HG03159 (cell line): ENCODE data around the gene FAM174C.
"Not testable (repeated sequence)": the region's sequence is repeated elsewhere in the genome, so short reads cannot be mapped to it uniquely, and the experiment has no call there.

Experiments used
- ATAC-seq: cut with Tn5 transposase; IDR thresholded peaks from one replicate; pipeline ENCODE4 v1.9.1; 2021; ENCODE audit warnings: mild to moderate bottlenecking, moderate library complexity; ENCODE audit not compliant: unreplicated experiment

Gene FAM174C

GRCh38 chr19:1237027-1237659 is 38.2 kb upstream of the FAM174C start:
- no peak for ATAC-seq

DNA sequence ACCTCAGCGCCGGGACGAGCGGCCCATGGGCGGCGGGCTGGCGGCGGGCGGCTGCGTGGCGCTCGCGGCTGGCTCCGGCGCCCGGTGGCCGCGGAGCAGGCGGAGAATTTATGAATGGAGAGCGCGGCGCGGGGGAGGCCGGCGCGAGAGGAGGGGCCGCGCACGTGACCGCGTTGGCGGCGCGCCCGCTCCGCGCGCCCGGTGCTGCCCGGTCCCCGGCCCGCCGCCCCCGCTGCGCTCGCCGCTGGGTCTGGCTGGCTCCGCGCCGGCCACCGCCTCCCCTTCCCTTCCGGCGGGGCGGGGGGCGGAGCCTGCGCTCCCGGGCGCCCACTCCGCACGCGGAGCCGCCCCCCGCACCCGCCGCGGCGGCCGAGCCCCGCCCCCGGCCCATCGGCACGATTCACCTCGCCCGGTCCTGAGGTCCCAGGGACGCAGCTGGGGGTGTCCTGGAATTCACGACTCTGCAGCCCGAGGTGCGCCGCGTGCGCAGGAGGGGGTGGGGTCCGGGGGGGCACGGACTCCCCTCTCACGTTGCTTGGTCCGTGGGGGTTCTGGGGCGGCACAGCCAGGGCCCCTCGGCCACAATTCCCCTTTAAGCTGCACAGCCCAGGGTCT is 37.5 kb upstream of the FAM174C start, which contains the start of gene CBARP:
TSS of gene CBARP (minus strand) at position 252 of the 615 bp plus-strand sequence. CDS start 1,905 bp downstream, outside the sequence.
- no peak for ATAC-seq

GRCh38 chr19:1238369-1239303 is 36.7 kb upstream of the FAM174C start:
- ATAC-seq: no peak

- ATAC-seq: no peak
Observed at GRCh38 chr19:1239420-1239795, 35.9 kb upstream of the FAM174C start.

- no peak for ATAC-seq
Observed at GRCh38 chr19:1239796-1240737, 35.3 kb upstream of the FAM174C start.

- no peak for ATAC-seq
Observed at GRCh38 chr19:1240925-1241324, 34.4 kb upstream of the FAM174C start.

DNA sequence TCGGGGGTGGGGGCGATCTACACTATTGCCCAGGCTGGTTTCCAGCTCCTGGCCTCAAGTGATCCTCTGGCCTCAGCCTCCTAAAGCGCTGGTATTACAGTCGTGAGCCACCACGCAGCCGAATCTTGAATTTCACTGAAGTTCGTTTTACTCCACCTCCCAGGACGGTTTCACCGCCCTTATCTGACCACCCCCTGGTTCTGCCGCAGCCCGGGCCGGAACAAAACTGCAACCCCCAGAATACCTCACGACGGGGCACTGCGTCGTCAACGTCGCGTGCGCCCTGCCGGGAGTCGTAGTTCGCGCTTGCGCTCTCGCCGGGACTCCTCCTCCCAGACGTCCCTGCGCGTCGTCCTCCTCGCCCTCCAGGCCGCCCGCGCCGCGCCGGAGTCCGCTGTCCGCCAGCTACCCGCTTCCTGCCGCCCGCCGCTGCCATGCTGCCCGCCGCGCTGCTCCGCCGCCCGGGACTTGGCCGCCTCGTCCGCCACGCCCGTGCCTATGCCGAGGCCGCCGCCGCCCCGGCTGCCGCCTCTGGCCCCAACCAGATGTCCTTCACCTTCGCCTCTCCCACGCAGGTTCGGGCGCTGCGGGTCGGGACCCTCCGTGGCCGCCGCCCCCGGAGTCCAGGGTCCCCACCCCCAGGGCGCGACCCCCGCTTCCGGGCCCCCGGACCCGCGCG is 33.8 kb upstream of the FAM174C start, which contains the start of gene ATP5F1D:
TSS of gene ATP5F1D (plus strand) at position 335 of the 679 bp plus-strand sequence. CDS start at position 435, 100 bp downstream.
- ATAC-seq: peak; percentile 43

DNA sequence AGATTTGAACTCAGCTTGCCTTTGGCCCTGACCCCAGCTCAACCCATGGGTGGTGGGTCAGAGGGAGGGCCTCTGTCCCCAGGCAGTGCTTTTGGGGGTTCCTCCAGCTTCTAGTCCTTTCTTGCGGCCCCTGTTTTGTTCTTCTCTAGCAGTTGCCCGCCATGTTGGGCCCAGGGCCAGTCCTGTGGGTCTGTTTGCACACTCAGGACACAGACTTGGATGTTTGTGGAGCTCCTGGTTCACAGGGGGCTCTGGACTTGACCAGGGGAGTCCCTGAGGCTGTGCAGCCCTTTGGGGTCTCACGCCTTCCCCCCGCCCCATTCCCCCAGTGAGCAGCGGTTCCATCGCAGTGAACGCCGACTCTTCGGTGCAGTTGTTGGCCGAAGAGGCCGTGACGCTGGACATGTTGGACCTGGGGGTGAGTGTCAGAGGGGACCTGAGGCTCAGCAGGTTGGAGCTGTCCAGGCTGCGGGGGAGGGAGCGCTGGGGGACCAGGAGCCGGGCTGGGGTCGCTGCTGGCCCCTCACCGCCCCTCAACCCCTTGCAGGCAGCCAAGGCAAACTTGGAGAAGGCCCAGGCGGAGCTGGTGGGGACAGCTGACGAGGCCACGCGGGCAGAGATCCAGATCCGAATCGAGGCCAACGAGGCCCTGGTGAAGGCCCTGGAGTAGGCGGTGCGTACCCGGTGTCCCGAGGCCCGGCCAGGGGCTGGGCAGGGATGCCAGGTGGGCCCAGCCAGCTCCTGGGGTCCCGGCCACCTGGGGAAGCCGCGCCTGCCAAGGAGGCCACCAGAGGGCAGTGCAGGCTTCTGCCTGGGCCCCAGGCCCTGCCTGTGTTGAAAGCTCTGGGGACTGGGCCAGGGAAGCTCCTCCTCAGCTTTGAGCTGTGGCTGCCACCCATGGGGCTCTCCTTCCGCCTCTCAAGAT is 31.3 kb upstream of the FAM174C start:
- ATAC-seq: no peak

- ATAC-seq: no peak
Observed at GRCh38 chr19:1244693-1245451, 30.5 kb upstream of the FAM174C start.

- ATAC-seq: no peak
Observed at GRCh38 chr19:1245494-1246264, 29.7 kb upstream of the FAM174C start.

DNA sequence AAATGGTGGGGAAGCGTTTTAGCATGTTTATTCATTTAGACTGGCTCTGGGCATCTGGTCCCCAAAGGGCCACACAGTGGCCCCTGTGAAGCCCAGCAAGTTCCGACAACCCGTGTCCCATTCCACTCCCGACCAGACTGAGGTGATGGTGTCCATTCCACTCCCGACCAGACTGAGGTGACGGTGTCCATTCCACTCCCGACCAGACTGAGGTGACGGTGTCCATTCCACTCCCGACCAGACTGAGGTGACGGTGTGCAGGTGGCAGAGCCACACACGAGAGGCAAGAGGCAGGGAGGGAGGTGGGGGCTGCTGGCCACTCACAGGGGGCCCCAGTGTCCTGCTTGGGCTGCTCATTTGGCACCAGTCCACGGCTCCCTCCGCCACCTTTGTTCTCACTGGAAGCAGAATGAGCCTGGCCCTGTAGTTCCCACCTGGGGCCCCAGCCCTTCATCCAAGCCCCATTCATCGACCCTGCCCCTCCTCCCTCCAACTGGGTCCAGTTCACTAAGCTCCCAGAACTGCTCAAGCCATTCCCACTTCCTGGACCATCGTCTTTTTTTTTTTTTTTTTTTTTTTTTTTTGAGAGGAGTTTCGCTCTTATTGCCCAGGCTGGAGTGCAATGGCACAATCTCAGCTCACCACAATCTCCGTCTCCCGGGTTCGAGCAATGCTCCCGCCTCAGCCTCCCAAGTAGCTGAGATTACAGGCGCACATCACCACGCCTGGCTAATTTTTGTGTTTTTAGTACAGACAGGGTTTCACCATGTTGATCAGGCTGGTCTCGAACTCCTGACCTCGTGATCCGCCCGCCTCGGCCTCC is 28.9 kb upstream of the FAM174C start:
- not testable (repeated sequence) for ATAC-seq

- ATAC-seq: no peak
Observed at GRCh38 chr19:1247748-1248138, 27.6 kb upstream of the FAM174C start.

- peak; percentile 17 for ATAC-seq
Observed at GRCh38 chr19:1248139-1248785, 27.1 kb upstream of the FAM174C start, which contains the start of gene MIDN. TSS of gene MIDN (plus strand) at chr19:1248583. CDS start at chr19:1250297, 1,714 bp downstream.

- ATAC-seq: peak; percentile 23
Observed at GRCh38 chr19:1248786-1249297, 26.5 kb upstream of the FAM174C start.

DNA sequence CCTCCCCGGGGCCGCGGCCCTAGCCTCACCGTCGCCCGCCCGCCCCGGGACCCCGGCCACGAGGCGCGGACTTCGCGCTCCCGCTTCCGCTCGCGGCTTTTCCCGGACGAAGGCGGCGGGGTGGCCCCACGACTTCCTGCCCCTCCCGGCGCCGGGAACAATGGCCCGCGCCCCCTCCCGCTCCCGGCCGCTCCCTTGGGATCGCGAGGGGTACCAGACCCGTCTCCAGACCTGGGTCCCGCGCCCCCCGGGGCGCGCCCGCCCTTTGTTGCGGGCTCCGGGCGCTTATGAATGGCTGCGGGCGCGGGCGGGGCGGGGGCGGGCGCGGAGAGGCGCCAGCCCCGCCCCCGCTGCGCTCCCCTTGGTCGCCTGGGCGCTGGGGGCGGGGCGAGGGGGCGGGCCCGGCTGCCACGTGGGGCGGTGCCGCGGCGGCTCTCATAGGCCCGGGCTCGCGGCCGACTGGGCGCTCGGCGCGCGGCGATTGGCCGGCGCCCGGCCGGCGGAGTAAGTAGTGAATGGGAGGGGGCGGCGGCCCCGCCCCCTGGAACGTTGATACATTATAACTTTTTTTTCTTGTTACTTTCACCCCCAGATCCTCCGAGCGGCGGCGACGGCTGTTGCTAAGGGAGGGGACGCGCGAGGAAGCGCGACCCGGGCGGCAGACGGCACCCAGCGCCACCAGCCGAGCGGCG is 25.9 kb upstream of the FAM174C start:
- peak; percentile 47 for ATAC-seq
